ENCODE measurements around the gene PTPN2. TPM values are rescaled to one million over a fixed set of nuclear protein-coding genes. Genes with fewer than 3 reads are reported as not detected.

The PTPN2 gene
- total RNA-seq, 1 experiment from 2014 or later = 59.8 TPM

DNA sequence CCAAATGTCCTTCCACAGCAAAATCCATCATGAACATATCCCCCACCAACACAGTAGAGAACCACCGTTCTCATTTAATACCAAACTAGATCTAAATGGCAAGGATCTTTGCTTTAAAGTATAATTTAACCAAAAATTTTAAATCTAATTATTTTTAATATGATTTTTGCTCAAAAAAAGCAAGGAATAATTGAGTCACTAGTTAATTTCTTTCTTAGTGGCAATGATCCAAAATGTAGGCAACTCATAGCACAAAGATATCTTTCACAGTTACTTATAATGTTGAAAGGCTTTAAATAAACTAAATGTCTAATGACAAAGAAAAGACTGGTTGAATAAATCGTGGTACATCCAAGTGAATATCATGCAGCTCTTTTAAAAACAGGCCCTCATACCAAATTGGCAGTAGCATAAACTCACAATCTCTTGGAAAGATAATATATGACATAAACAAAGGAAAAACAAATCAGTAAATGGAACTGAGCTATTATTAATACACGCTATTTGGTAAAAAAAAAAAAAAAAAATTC, 20.3 kb downstream of the PTPN2 start:
- Histone ChIP-seq H3K9me2 (replicated peaks; ENCODE audit: low read length) (no peaks in the 10 kb centered on the region), H3K9ac (ENCODE audit: low read length) (no peak overlapping the region), H3K4me3 (ENCODE audit: low read length) (no peak overlapping the region), H4K20me1 (ENCODE audit: low read length) (peaks cover 13% of the 10 kb centered on the region; the same call in 1 of the 2 replicates), H3K4me2 (ENCODE audit: low read length) (no peak overlapping the region), H3K79me2 (ENCODE audit: low read length) (peaks cover 97% of the 10 kb centered on the region), H3K4me1 (ENCODE audit: insufficient read depth, low read length) (peaks cover 23% of the 10 kb centered on the region), H3F3A (ENCODE audit: low read length, unreplicated experiment) (no peaks in the 10 kb centered on the region), H3K27ac (ENCODE audit: low read length) (peak overlapping the region; percentile 72), H2AFZ (ENCODE audit: low read length) (no peak overlapping the region), H3K27me3 (ENCODE audit: low read length) (no peaks in the 10 kb centered on the region), H3K36me3 (ENCODE audit: low read depth, low read length) (no peaks in the 10 kb centered on the region), H3K9me3 (ENCODE audit: low read length) (no peaks in the 10 kb centered on the region)
- ChIA-PET CTCF (interaction anchor here (1.0 kb wide), 1 partner anchor 120 kb away, joined by 3 read pairs; no protein-coding TSS in a partner anchor), POLR2A (ENCODE audit: unreplicated experiment) (interaction anchor here (0.6 kb wide), 2 partner anchors 20 kb away, joined by 11 read pairs; partner anchors contain the start of gene PTPN2)
- BruUV-seq (replicated peaks) = no TSS peak
- no peak for ATAC-seq
- DNase-seq = no peak
- TF ChIP-seq, protein P1, sequence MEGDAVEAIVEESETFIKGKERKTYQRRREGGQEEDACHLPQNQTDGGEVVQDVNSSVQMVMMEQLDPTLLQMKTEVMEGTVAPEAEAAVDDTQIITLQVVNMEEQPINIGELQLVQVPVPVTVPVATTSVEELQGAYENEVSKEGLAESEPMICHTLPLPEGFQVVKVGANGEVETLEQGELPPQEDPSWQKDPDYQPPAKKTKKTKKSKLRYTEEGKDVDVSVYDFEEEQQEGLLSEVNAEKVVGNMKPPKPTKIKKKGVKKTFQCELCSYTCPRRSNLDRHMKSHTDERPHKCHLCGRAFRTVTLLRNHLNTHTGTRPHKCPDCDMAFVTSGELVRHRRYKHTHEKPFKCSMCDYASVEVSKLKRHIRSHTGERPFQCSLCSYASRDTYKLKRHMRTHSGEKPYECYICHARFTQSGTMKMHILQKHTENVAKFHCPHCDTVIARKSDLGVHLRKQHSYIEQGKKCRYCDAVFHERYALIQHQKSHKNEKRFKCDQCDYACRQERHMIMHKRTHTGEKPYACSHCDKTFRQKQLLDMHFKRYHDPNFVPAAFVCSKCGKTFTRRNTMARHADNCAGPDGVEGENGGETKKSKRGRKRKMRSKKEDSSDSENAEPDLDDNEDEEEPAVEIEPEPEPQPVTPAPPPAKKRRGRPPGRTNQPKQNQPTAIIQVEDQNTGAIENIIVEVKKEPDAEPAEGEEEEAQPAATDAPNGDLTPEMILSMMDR (conservative IDR thresholded peaks at IDR 0.05; ENCODE audit: low read depth, low read length) = no peak
- no peak for TF ChIP-seq EZH2phosphoT487 (IDR thresholded peaks at IDR 0.05; ENCODE audit: borderline replicate concordance, low read length)
- TF ChIP-seq EZH2 (IDR thresholded peaks at IDR 0.05; ENCODE audit: low read length, unreplicated experiment) = no peak
- intact Hi-C loops (cut with micrococcal nuclease) = loop anchor here (2.0 kb wide), 1 partner anchor 19 kb away; no protein-coding TSS in a partner anchor

DNA sequence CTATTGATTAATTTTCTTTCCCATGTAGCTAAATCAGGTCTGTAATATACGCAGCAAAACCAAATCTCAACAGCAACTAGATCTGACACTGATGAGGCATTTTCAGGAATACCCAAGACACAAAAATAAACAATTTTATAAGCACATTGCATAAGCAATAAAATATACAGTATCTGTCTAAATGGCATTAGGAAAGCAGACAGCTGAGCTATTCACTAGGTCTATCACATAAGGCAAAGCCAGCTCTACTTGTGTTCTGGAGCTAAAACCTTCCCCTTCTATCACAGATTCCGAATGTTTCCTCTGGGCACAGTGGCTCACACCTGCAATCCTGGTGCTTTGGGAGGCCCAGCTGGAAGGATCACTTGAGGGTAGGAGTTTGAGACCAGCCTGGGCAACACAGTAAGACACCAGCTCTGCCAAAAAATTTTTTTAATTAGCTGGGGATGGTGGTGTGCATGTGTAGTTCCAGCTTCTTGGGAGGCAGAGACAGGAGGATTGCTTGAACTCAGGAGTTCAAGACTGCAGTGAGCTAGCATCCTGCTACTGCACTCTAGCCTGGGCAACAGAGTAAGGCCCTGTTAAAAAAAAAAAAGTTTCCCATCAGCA, 21.1 kb downstream of the PTPN2 start:
- peaks cover 3% of the 10 kb centered on the region; the same call in 1 of the 2 replicates for H3K36me3 ChIP-seq (ENCODE audit: low read depth, low read length)
- CTCF ChIA-PET = no interaction called here
- H3K27me3 ChIP-seq (ENCODE audit: low read length) = no peaks in the 10 kb centered on the region
- peaks cover 23% of the 10 kb centered on the region for H3K4me1 ChIP-seq (ENCODE audit: insufficient read depth, low read length)
- peaks cover 12% of the 10 kb centered on the region; the same call in 1 of the 2 replicates for H4K20me1 ChIP-seq (ENCODE audit: low read length)
- H3K79me2 ChIP-seq (ENCODE audit: low read length) = peaks cover 91% of the 10 kb centered on the region
- peak; percentile 75 for ATAC-seq
- H3K9me3 ChIP-seq (ENCODE audit: low read length) = no peaks in the 10 kb centered on the region
- DNase-seq = no peak
- H3K9me2 ChIP-seq (replicated peaks; ENCODE audit: low read length) = no peaks in the 10 kb centered on the region
- POLR2A ChIA-PET (ENCODE audit: unreplicated experiment) = interaction anchor here (0.5 to 0.6 kb wide), 3 partner anchors 20 to 1236 kb away, joined by 3 to 11 read pairs (median 5); no protein-coding TSS in a partner anchor
- no peaks in the 10 kb centered on the region for H3F3A ChIP-seq (ENCODE audit: low read length, unreplicated experiment)
- intact Hi-C loops (cut with micrococcal nuclease) = loop anchor here (2.0 kb wide), 1 partner anchor 20 kb away; no protein-coding TSS in a partner anchor
- H3K9ac ChIP-seq (ENCODE audit: low read length) = no peak overlapping the region
- TF ChIP-seq EZH2phosphoT487 (IDR thresholded peaks at IDR 0.05; ENCODE audit: borderline replicate concordance, low read length) (no peak), EZH2 (IDR thresholded peaks at IDR 0.05; ENCODE audit: low read length, unreplicated experiment) (no peak)
- TF ChIP-seq, protein P1 (conservative IDR thresholded peaks at IDR 0.05; ENCODE audit: low read depth, low read length) = no peak
- peak overlapping the region; percentile 72 for H3K27ac ChIP-seq (ENCODE audit: low read length)
- BruUV-seq (replicated peaks) = no TSS peak
- no peak overlapping the region for H3K4me3 ChIP-seq (ENCODE audit: low read length)
- H2AFZ ChIP-seq (ENCODE audit: low read length) = no peak overlapping the region
- peak overlapping the region; percentile 30 for H3K4me2 ChIP-seq (ENCODE audit: low read length)
